ENCODE data around the gene RAPGEF4. TPM values are rescaled to one million over a fixed set of nuclear protein-coding genes. Genes with fewer than 3 reads are reported as not detected.

RAPGEF4 gene
- polyA plus RNA-seq, 2 donors, result 1.7 to 3.1 TPM

GRCh38 chr2:172765662-172766061 is 30.0 kb downstream of the RAPGEF4 start:
- Histone ChIP-seq H3K4me3 (ENCODE audit: low read depth in 1 of 2, low read length in 2 of 2) (no peak overlapping the region), H3K27me3 (ENCODE audit: control insufficient read depth in 1 of 2, insufficient read depth in 2 of 2, low read length in 2 of 2) (peaks cover 0 to 3% of the 10 kb centered on the region in 2 donors), H3K4me1 (ENCODE audit: control insufficient read depth in 2 of 2, insufficient read depth in 2 of 2, low read length in 1 of 2) (no peaks in the 10 kb centered on the region), H3K36me3 (ENCODE audit: control insufficient read depth in 2 of 2, insufficient read depth in 2 of 2, low read length in 1 of 2) (no peaks in the 10 kb centered on the region), H3K27ac (ENCODE audit: low read depth in 2 of 2, low read length in 1 of 2) (no peak overlapping the region), H3K9me3 (ENCODE audit: control insufficient read depth in 2 of 2, insufficient read depth in 1 of 2, low read depth in 1 of 2, low read length in 1 of 2) (no peaks in the 10 kb centered on the region)
- 73 to 87% methylated on average over 4 of the region's 4 CpGs for WGBS, 2 donors

- WGBS, 2 donors, result 89 to 92% methylated on average over 4 of the region's 4 CpGs
- Histone ChIP-seq H3K9me3 (ENCODE audit: control insufficient read depth in 2 of 2, insufficient read depth in 1 of 2, low read depth in 1 of 2, low read length in 1 of 2) (no peaks in the 10 kb centered on the region), H3K4me1 (ENCODE audit: control insufficient read depth in 2 of 2, insufficient read depth in 2 of 2, low read length in 1 of 2) (no peaks in the 10 kb centered on the region), H3K27me3 (ENCODE audit: control insufficient read depth in 1 of 2, insufficient read depth in 2 of 2, low read length in 2 of 2) (peaks cover 0 to 3% of the 10 kb centered on the region in 2 donors), H3K4me3 (ENCODE audit: low read depth in 1 of 2, low read length in 2 of 2) (no peak overlapping the region), H3K36me3 (ENCODE audit: control insufficient read depth in 2 of 2, insufficient read depth in 2 of 2, low read length in 1 of 2) (no peaks in the 10 kb centered on the region), H3K27ac (ENCODE audit: low read depth in 2 of 2, low read length in 1 of 2) (no peak overlapping the region)
Measured at GRCh38 chr2:172768401-172768800, 32.8 kb downstream of the RAPGEF4 start.

- 57 to 65% methylated on average over 1 of the region's 1 CpG for WGBS, 2 donors
- no peak overlapping the region for H3K4me3 ChIP-seq (ENCODE audit: low read depth in 1 of 2, low read length in 2 of 2)
- H3K4me1 ChIP-seq (ENCODE audit: control insufficient read depth in 2 of 2, insufficient read depth in 2 of 2, low read length in 1 of 2), result no peaks in the 10 kb centered on the region
- H3K36me3 ChIP-seq (ENCODE audit: control insufficient read depth in 2 of 2, insufficient read depth in 2 of 2, low read length in 1 of 2), result no peaks in the 10 kb centered on the region
- H3K27me3 ChIP-seq (ENCODE audit: control insufficient read depth in 1 of 2, insufficient read depth in 2 of 2, low read length in 2 of 2), result peaks cover 0 to 3% of the 10 kb centered on the region in 2 donors
- no peak overlapping the region for H3K27ac ChIP-seq (ENCODE audit: low read depth in 2 of 2, low read length in 1 of 2)
- no peaks in the 10 kb centered on the region for H3K9me3 ChIP-seq (ENCODE audit: control insufficient read depth in 2 of 2, insufficient read depth in 1 of 2, low read depth in 1 of 2, low read length in 1 of 2)
Measured at GRCh38 chr2:172769879-172770278, 34.2 kb downstream of the RAPGEF4 start.

GRCh38 chr2:172770887-172771286 is 35.2 kb downstream of the RAPGEF4 start:
- Histone ChIP-seq H3K4me1 (ENCODE audit: control insufficient read depth in 2 of 2, insufficient read depth in 2 of 2, low read length in 1 of 2) (no peaks in the 10 kb centered on the region), H3K27me3 (ENCODE audit: control insufficient read depth in 1 of 2, insufficient read depth in 2 of 2, low read length in 2 of 2) (no peaks in the 10 kb centered on the region), H3K36me3 (ENCODE audit: control insufficient read depth in 2 of 2, insufficient read depth in 2 of 2, low read length in 1 of 2) (no peaks in the 10 kb centered on the region), H3K27ac (ENCODE audit: low read depth in 2 of 2, low read length in 1 of 2) (no peak overlapping the region), H3K9me3 (ENCODE audit: control insufficient read depth in 2 of 2, insufficient read depth in 1 of 2, low read depth in 1 of 2, low read length in 1 of 2) (no peaks in the 10 kb centered on the region), H3K4me3 (ENCODE audit: low read depth in 1 of 2, low read length in 2 of 2) (no peak overlapping the region)

- 71 to 74% methylated on average over 5 of the region's 5 CpGs for WGBS, 2 donors
- Histone ChIP-seq H3K4me3 (ENCODE audit: low read depth in 1 of 2, low read length in 2 of 2) (no peak overlapping the region), H3K27ac (ENCODE audit: low read depth in 2 of 2, low read length in 1 of 2) (no peak overlapping the region), H3K36me3 (ENCODE audit: control insufficient read depth in 2 of 2, insufficient read depth in 2 of 2, low read length in 1 of 2) (no peaks in the 10 kb centered on the region), H3K27me3 (ENCODE audit: control insufficient read depth in 1 of 2, insufficient read depth in 2 of 2, low read length in 2 of 2) (no peaks in the 10 kb centered on the region), H3K9me3 (ENCODE audit: control insufficient read depth in 2 of 2, insufficient read depth in 1 of 2, low read depth in 1 of 2, low read length in 1 of 2) (no peaks in the 10 kb centered on the region), H3K4me1 (ENCODE audit: control insufficient read depth in 2 of 2, insufficient read depth in 2 of 2, low read length in 1 of 2) (no peaks in the 10 kb centered on the region)
Measured at GRCh38 chr2:172772633-172773032, 37.0 kb downstream of the RAPGEF4 start.

- Histone ChIP-seq H3K9me3 (ENCODE audit: control insufficient read depth in 2 of 2, insufficient read depth in 1 of 2, low read depth in 1 of 2, low read length in 1 of 2) (no peaks in the 10 kb centered on the region), H3K27me3 (ENCODE audit: control insufficient read depth in 1 of 2, insufficient read depth in 2 of 2, low read length in 2 of 2) (no peaks in the 10 kb centered on the region), H3K27ac (ENCODE audit: low read depth in 2 of 2, low read length in 1 of 2) (no peak overlapping the region), H3K36me3 (ENCODE audit: control insufficient read depth in 2 of 2, insufficient read depth in 2 of 2, low read length in 1 of 2) (no peaks in the 10 kb centered on the region), H3K4me1 (ENCODE audit: control insufficient read depth in 2 of 2, insufficient read depth in 2 of 2, low read length in 1 of 2) (no peaks in the 10 kb centered on the region), H3K4me3 (ENCODE audit: low read depth in 1 of 2, low read length in 2 of 2) (no peak overlapping the region)
Measured at GRCh38 chr2:172774302-172774701, 38.7 kb downstream of the RAPGEF4 start.

GRCh38 chr2:172775319-172775718 is 39.7 kb downstream of the RAPGEF4 start:
- H3K9me3 ChIP-seq (ENCODE audit: control insufficient read depth in 2 of 2, insufficient read depth in 1 of 2, low read depth in 1 of 2, low read length in 1 of 2), result no peaks in the 10 kb centered on the region
- no peaks in the 10 kb centered on the region for H3K27me3 ChIP-seq (ENCODE audit: control insufficient read depth in 1 of 2, insufficient read depth in 2 of 2, low read length in 2 of 2)
- H3K36me3 ChIP-seq (ENCODE audit: control insufficient read depth in 2 of 2, insufficient read depth in 2 of 2, low read length in 1 of 2), result no peaks in the 10 kb centered on the region
- no peak overlapping the region for H3K27ac ChIP-seq (ENCODE audit: low read depth in 2 of 2, low read length in 1 of 2)
- WGBS, 2 donors, result 89 to 94% methylated on average over 1 of the region's 1 CpG
- no peak overlapping the region for H3K4me3 ChIP-seq (ENCODE audit: low read depth in 1 of 2, low read length in 2 of 2)
- H3K4me1 ChIP-seq (ENCODE audit: control insufficient read depth in 2 of 2, insufficient read depth in 2 of 2, low read length in 1 of 2), result no peaks in the 10 kb centered on the region

GRCh38 chr2:172777431-172777830 is 41.8 kb downstream of the RAPGEF4 start:
- Histone ChIP-seq H3K9me3 (ENCODE audit: control insufficient read depth in 2 of 2, insufficient read depth in 1 of 2, low read depth in 1 of 2, low read length in 1 of 2) (no peaks in the 10 kb centered on the region), H3K4me1 (ENCODE audit: control insufficient read depth in 2 of 2, insufficient read depth in 2 of 2, low read length in 1 of 2) (no peaks in the 10 kb centered on the region), H3K27me3 (ENCODE audit: control insufficient read depth in 1 of 2, insufficient read depth in 2 of 2, low read length in 2 of 2) (no peaks in the 10 kb centered on the region), H3K4me3 (ENCODE audit: low read depth in 1 of 2, low read length in 2 of 2) (no peak overlapping the region), H3K27ac (ENCODE audit: low read depth in 2 of 2, low read length in 1 of 2) (no peak overlapping the region), H3K36me3 (ENCODE audit: control insufficient read depth in 2 of 2, insufficient read depth in 2 of 2, low read length in 1 of 2) (no peaks in the 10 kb centered on the region)
- 83 to 88% methylated on average over 3 of the region's 3 CpGs for WGBS, 2 donors

- WGBS, 2 donors, result 71 to 72% methylated on average over 6 of the region's 6 CpGs
- Histone ChIP-seq H3K9me3 (ENCODE audit: control insufficient read depth in 2 of 2, insufficient read depth in 1 of 2, low read depth in 1 of 2, low read length in 1 of 2) (no peaks in the 10 kb centered on the region), H3K36me3 (ENCODE audit: control insufficient read depth in 2 of 2, insufficient read depth in 2 of 2, low read length in 1 of 2) (no peaks in the 10 kb centered on the region), H3K4me1 (ENCODE audit: control insufficient read depth in 2 of 2, insufficient read depth in 2 of 2, low read length in 1 of 2) (no peaks in the 10 kb centered on the region), H3K27ac (ENCODE audit: low read depth in 2 of 2, low read length in 1 of 2) (no peak overlapping the region), H3K27me3 (ENCODE audit: control insufficient read depth in 1 of 2, insufficient read depth in 2 of 2, low read length in 2 of 2) (no peaks in the 10 kb centered on the region), H3K4me3 (ENCODE audit: low read depth in 1 of 2, low read length in 2 of 2) (no peak overlapping the region)
Measured at GRCh38 chr2:172782506-172783164, 47.0 kb downstream of the RAPGEF4 start.

- no peak overlapping the region for H3K27ac ChIP-seq (ENCODE audit: low read depth in 2 of 2, low read length in 1 of 2)
- no peaks in the 10 kb centered on the region for H3K9me3 ChIP-seq (ENCODE audit: control insufficient read depth in 2 of 2, insufficient read depth in 1 of 2, low read depth in 1 of 2, low read length in 1 of 2)
- 37% methylated on average over 9 of the region's 9 CpGs for WGBS, 2 donors
- H3K4me1 ChIP-seq (ENCODE audit: control insufficient read depth in 2 of 2, insufficient read depth in 2 of 2, low read length in 1 of 2), result no peaks in the 10 kb centered on the region
- H3K36me3 ChIP-seq (ENCODE audit: control insufficient read depth in 2 of 2, insufficient read depth in 2 of 2, low read length in 1 of 2), result no peaks in the 10 kb centered on the region
- H3K27me3 ChIP-seq (ENCODE audit: control insufficient read depth in 1 of 2, insufficient read depth in 2 of 2, low read length in 2 of 2), result no peaks in the 10 kb centered on the region
- no peak overlapping the region for H3K4me3 ChIP-seq (ENCODE audit: low read depth in 1 of 2, low read length in 2 of 2)
Measured at GRCh38 chr2:172783165-172783898, 47.7 kb downstream of the RAPGEF4 start.

Measured in esophagus (tissue), 2 donors.